ENCODE measurements around the gene MVB12B.
A peak's percentile ranks its signal among the peaks of the same experiment; 100 is the strongest.

Gene MVB12B

DNA sequence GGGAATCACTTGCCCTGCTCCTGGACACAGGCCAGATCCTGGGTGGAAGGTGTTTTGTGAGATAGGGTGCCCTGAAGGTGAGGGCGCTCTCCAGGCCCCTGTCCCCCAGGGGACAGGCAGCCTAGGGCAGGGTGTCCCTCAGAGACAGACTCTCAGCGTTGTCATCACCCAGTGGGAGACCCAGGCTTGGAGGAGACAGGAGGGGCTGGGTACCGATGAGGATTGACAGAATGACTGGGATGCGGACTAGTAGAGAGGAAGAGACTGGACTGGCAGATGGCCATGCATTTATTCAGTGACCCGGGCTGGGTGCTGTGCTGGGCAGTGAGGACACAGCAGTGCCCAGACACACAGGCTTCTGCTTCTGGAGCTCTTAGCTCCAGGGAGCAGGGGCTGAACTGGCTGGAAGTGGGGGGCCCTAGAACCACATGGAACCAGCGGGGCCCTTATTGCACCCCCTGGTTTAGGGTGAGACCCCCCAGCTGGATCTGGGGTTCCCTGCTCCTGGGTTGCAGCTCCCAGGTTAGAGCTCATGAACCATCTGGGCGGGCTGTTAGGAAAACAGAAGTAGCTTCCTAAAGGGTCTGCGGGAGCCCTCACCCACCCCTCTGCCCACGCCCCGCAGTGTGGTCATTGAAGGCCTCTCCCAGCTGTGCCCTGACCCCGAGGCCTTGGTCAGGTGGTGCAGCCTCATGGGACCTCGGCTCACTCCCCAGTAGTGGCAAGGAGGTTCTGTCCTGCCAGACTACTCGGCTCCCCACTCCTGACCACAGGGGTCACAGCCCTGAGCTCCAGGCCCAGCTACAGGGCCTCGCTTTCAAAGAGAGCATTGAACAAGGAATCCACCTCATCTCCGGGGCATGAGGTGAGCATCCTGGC is 170.4 kb downstream of the MVB12B start:
- H4K20me1 ChIP-seq, result peaks cover 0 to 27% (median 15%) of the 10 kb centered on the region in 11 experiments; a peak in 16 of 22 replicates
- H3K4me1 ChIP-seq, result peaks cover 38 to 53% (median 45%) of the 10 kb centered on the region in 10 experiments
- H3K9me3 ChIP-seq (replicated peaks in 1 of 11), result no peaks in the 10 kb centered on the region
- peak overlapping the region in 10 of 11 experiments; percentile 3 to 75 (median 34); a peak in 9 of 22 replicates for H3K9ac ChIP-seq
- H3K36me3 ChIP-seq, result no peaks in the 10 kb centered on the region
- TF ChIP-seq Cebpa-rat (IDR thresholded peaks at IDR 0.05), result no peak
- H3K27ac ChIP-seq, result peak overlapping the region in 5 of 11 experiments; percentile 20 to 57 (median 51); a peak in 9 of 22 replicates
- H3K27me3 ChIP-seq, result peaks cover 0 to 13% (median 11%) of the 10 kb centered on the region in 11 experiments; a peak in 14 of 22 replicates
- H3K4me2 ChIP-seq, result peak overlapping the region; percentile 85 to 99 (median 96)
- H3K4me3 ChIP-seq, result no peak overlapping the region

DNA sequence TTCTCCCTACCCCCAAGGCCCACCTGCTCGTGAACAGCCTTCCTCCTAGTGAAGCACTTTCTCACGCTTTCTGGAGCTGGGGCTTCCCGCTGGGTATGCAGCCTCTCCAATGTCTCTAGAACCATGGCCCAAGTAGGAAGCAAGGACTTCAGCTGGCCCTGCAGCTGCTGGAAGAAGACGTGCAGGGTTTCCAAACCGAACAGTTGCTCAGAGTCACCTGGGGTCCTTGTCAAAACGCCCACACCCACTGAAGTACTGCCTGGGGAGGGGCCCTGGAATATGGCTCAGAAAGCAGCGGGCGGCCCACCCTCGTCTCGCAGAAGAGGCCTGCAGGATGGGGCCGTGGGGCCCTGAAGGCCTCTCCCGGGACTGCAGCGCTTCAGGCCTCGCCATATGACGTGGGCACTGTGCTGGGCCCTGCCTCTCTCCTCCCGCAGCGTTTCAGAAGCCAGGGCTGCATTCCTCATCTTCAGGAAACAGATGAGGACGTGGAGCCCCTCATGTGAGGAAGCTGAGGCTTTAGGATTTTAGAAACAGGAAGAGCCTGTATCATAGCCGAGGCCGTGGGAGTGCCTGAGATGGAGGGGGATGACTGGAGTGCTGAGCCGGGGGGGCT is 171.1 kb downstream of the MVB12B start:
- Histone ChIP-seq H3K27me3 (peaks cover 0 to 13% (median 11%) of the 10 kb centered on the region in 11 experiments; a peak in 14 of 22 replicates), H3K4me2 (peak overlapping the region; percentile 85 to 99 (median 96)), H3K27ac (peak overlapping the region in 6 of 11 experiments; percentile 11 to 57 (median 42); a peak in 11 of 22 replicates), H3K9me3 (replicated peaks in 1 of 11) (no peaks in the 10 kb centered on the region), H4K20me1 (peaks cover 0 to 34% (median 16%) of the 10 kb centered on the region in 11 experiments; a peak in 16 of 22 replicates), H3K4me3 (no peak overlapping the region; a peak in 1 of 20 replicates), H3K9ac (peak overlapping the region; percentile 3 to 75 (median 31); a peak in 11 of 22 replicates), H3K36me3 (no peaks in the 10 kb centered on the region), H3K4me1 (peaks cover 38 to 53% (median 45%) of the 10 kb centered on the region in 10 experiments)
- no peak for TF ChIP-seq Cebpa-rat (IDR thresholded peaks at IDR 0.05)

GRCh38 chr9:126498331-126498730 is 171.7 kb downstream of the MVB12B start:
- no peak overlapping the region; a peak in 1 of 20 replicates for H3K4me3 ChIP-seq
- H3K27me3 ChIP-seq, result peaks cover 0 to 13% (median 11%) of the 10 kb centered on the region in 11 experiments; a peak in 14 of 22 replicates
- H3K9ac ChIP-seq, result peak overlapping the region in 5 of 11 experiments; percentile 20 to 75 (median 31); a peak in 4 of 22 replicates
- H3K36me3 ChIP-seq, result no peaks in the 10 kb centered on the region
- no peaks in the 10 kb centered on the region for H3K9me3 ChIP-seq (replicated peaks in 1 of 11)
- H4K20me1 ChIP-seq, result peaks cover 0 to 34% (median 16%) of the 10 kb centered on the region in 11 experiments; a peak in 16 of 22 replicates
- peak overlapping the region in 3 of 11 experiments; percentile 1 to 57 (median 51); a peak in 2 of 22 replicates for H3K27ac ChIP-seq
- peaks cover 38 to 53% (median 45%) of the 10 kb centered on the region in 10 experiments for H3K4me1 ChIP-seq
- peak overlapping the region; percentile 85 to 99 (median 96) for H3K4me2 ChIP-seq
- no peak for TF ChIP-seq Cebpa-rat (IDR thresholded peaks at IDR 0.05)

- peak overlapping the region; percentile 51 to 72 (median 60) for H3K4me3 ChIP-seq
- peak overlapping the region; percentile 36 to 75 (median 69) for H3K9ac ChIP-seq
- H4K20me1 ChIP-seq, result peaks cover 0 to 42% (median 16%) of the 10 kb centered on the region in 11 experiments; a peak in 16 of 22 replicates
- H3K4me2 ChIP-seq, result peak overlapping the region; percentile 85 to 99 (median 96)
- H3K4me1 ChIP-seq, result peaks cover 38 to 60% (median 46%) of the 10 kb centered on the region in 10 experiments
- no peaks in the 10 kb centered on the region for H3K36me3 ChIP-seq
- H3K9me3 ChIP-seq (replicated peaks in 1 of 11), result no peaks in the 10 kb centered on the region
- peaks cover 0 to 13% (median 11%) of the 10 kb centered on the region in 11 experiments; a peak in 14 of 22 replicates for H3K27me3 ChIP-seq
- H3K27ac ChIP-seq, result peak overlapping the region in 8 of 11 experiments; percentile 8 to 57 (median 33); a peak in 9 of 22 replicates
- TF ChIP-seq Cebpa-rat (IDR thresholded peaks at IDR 0.05), result no peak
Observed at GRCh38 chr9:126499005-126499910, 172.6 kb downstream of the MVB12B start.

- H3K36me3 ChIP-seq, result no peaks in the 10 kb centered on the region
- H3K9ac ChIP-seq, result peak overlapping the region; percentile 36 to 75 (median 69)
- peak overlapping the region; percentile 51 to 72 (median 60) for H3K4me3 ChIP-seq
- no peaks in the 10 kb centered on the region for H3K9me3 ChIP-seq (replicated peaks in 1 of 11)
- TF ChIP-seq Cebpa-rat (IDR thresholded peaks at IDR 0.05), result no peak
- peaks cover 0 to 13% (median 11%) of the 10 kb centered on the region in 11 experiments; a peak in 14 of 22 replicates for H3K27me3 ChIP-seq
- peaks cover 0 to 49% (median 16%) of the 10 kb centered on the region in 11 experiments; a peak in 16 of 22 replicates for H4K20me1 ChIP-seq
- peak overlapping the region in 8 of 11 experiments; percentile 8 to 57 (median 33); a peak in 9 of 22 replicates for H3K27ac ChIP-seq
- peaks cover 38 to 61% (median 46%) of the 10 kb centered on the region in 10 experiments for H3K4me1 ChIP-seq
- H3K4me2 ChIP-seq, result peak overlapping the region; percentile 85 to 99 (median 96)
Observed at GRCh38 chr9:126499911-126500599, 173.4 kb downstream of the MVB12B start.

GRCh38 chr9:126500600-126501382 is 174.2 kb downstream of the MVB12B start:
- H3K4me1 ChIP-seq, result peaks cover 38 to 61% (median 46%) of the 10 kb centered on the region in 10 experiments
- peaks cover 0 to 56% (median 16%) of the 10 kb centered on the region in 11 experiments; a peak in 16 of 22 replicates for H4K20me1 ChIP-seq
- H3K27me3 ChIP-seq, result peaks cover 0 to 13% (median 11%) of the 10 kb centered on the region in 11 experiments; a peak in 14 of 22 replicates
- no peak overlapping the region for H3K27ac ChIP-seq
- H3K4me2 ChIP-seq, result peak overlapping the region; percentile 53 to 99 (median 96); a peak in 20 of 22 replicates
- TF ChIP-seq Cebpa-rat (IDR thresholded peaks at IDR 0.05), result no peak
- no peak overlapping the region for H3K9ac ChIP-seq
- no peaks in the 10 kb centered on the region for H3K36me3 ChIP-seq
- no peak overlapping the region for H3K4me3 ChIP-seq
- H3K9me3 ChIP-seq (replicated peaks in 1 of 11), result no peaks in the 10 kb centered on the region
